Neuron (in vitro differentiated cells): ENCODE data around the gene SLC29A1.
"Not testable (repeated sequence)": the region's sequence is repeated elsewhere in the genome, so short reads cannot be mapped to it uniquely, and the experiment has no call there.

Source experiments
- H2AFZ ChIP-seq: one replicate; pipeline ENCODE4 v1.6.1; 2013; ENCODE audit warnings: low read depth, mild to moderate bottlenecking, inconsistent platforms, low read length, moderate library complexity
- H3K27me3 ChIP-seq: one replicate; pipeline ENCODE4 v1.6.1; 2013; ENCODE audit warnings: low read length; ENCODE audit not compliant: insufficient read depth
- H3K36me3 ChIP-seq: one replicate; pipeline ENCODE4 v1.6.1; 2013; ENCODE audit warnings: low read length; ENCODE audit not compliant: insufficient read depth
- H3K4me1 ChIP-seq: one replicate; pipeline ENCODE4 v1.6.1; 2013; ENCODE audit warnings: low read length; ENCODE audit not compliant: insufficient read depth
- H3K4me3 ChIP-seq: 2 replicates; pipeline ENCODE4 v1.5.1; 2013; ENCODE audit warnings: mild to moderate bottlenecking, low read length, moderate library complexity
- H3K9me3 ChIP-seq: one replicate; pipeline ENCODE4 v1.6.1; 2013; ENCODE audit warnings: low read length

SLC29A1 gene

GRCh38 chr6:44223319-44224028 lies at the start of gene SLC29A1:
TSS of gene SLC29A1 (plus strand) at chr6:44223595. CDS start at chr6:44227314, 3,719 bp downstream.
- peaks cover 56% of the 10 kb centered on the region for H3K4me1 ChIP-seq

GRCh38 chr6:44176130-44176761 lies 47.1 kb upstream of the SLC29A1 start:
- no peak overlapping the region for H3K4me3 ChIP-seq
- H3K4me1 ChIP-seq = no peaks in the 10 kb centered on the region
- no peak overlapping the region for H2AFZ ChIP-seq
- no peaks in the 10 kb centered on the region for H3K36me3 ChIP-seq
- H3K27me3 ChIP-seq = peaks cover 1% of the 10 kb centered on the region
- H3K9me3 ChIP-seq = no peaks in the 10 kb centered on the region

More at GRCh38 chr6:44223319-44224028, at the start of gene SLC29A1:
- peak within 1 kb of the TSS; percentile 19 for H2AFZ ChIP-seq
- H3K9me3 ChIP-seq = no peaks in the 10 kb centered on the region
- H3K36me3 ChIP-seq = no peaks in the 10 kb centered on the region
- H3K4me3 ChIP-seq = peak within 1 kb of the TSS; percentile 45
- H3K27me3 ChIP-seq = no peaks in the 10 kb centered on the region

- Histone ChIP-seq H3K27me3 (no peaks in the 10 kb centered on the region), H3K9me3 (no peaks in the 10 kb centered on the region), H3K36me3 (no peaks in the 10 kb centered on the region), H3K4me1 (no peaks in the 10 kb centered on the region), H2AFZ (no peak overlapping the region), H3K4me3 (no peak overlapping the region)
Measured at GRCh38 chr6:44176762-44177509, 46.5 kb upstream of the SLC29A1 start.

GRCh38 chr6:44177691-44178423 lies 45.5 kb upstream of the SLC29A1 start:
- Histone ChIP-seq H2AFZ (no peak overlapping the region), H3K4me1 (no peaks in the 10 kb centered on the region), H3K4me3 (no peak overlapping the region), H3K9me3 (no peaks in the 10 kb centered on the region), H3K36me3 (no peaks in the 10 kb centered on the region), H3K27me3 (no peaks in the 10 kb centered on the region)

- no peak overlapping the region for H3K4me3 ChIP-seq
- H3K27me3 ChIP-seq = no peaks in the 10 kb centered on the region
- no peaks in the 10 kb centered on the region for H3K9me3 ChIP-seq
- H3K36me3 ChIP-seq = no peaks in the 10 kb centered on the region
- H2AFZ ChIP-seq = no peak overlapping the region
- H3K4me1 ChIP-seq = no peaks in the 10 kb centered on the region
Measured at GRCh38 chr6:44178424-44179071, 44.8 kb upstream of the SLC29A1 start.

- no peak overlapping the region for H2AFZ ChIP-seq
- H3K9me3 ChIP-seq = no peaks in the 10 kb centered on the region
- no peak overlapping the region for H3K4me3 ChIP-seq
- H3K27me3 ChIP-seq = no peaks in the 10 kb centered on the region
- H3K36me3 ChIP-seq = no peaks in the 10 kb centered on the region
- no peaks in the 10 kb centered on the region for H3K4me1 ChIP-seq
Measured at GRCh38 chr6:44179072-44179536, 44.3 kb upstream of the SLC29A1 start.

- no peaks in the 10 kb centered on the region for H3K27me3 ChIP-seq
- H2AFZ ChIP-seq = no peak overlapping the region
- no peak overlapping the region for H3K4me3 ChIP-seq
- H3K4me1 ChIP-seq = no peaks in the 10 kb centered on the region
- H3K9me3 ChIP-seq = no peaks in the 10 kb centered on the region
- H3K36me3 ChIP-seq = no peaks in the 10 kb centered on the region
Measured at GRCh38 chr6:44179648-44180047, 43.7 kb upstream of the SLC29A1 start.

- Histone ChIP-seq H3K4me1 (no peaks in the 10 kb centered on the region), H3K9me3 (no peaks in the 10 kb centered on the region), H3K4me3 (no peak overlapping the region), H3K36me3 (no peaks in the 10 kb centered on the region), H2AFZ (no peak overlapping the region), H3K27me3 (no peaks in the 10 kb centered on the region)
Measured at GRCh38 chr6:44180406-44180805, 43.0 kb upstream of the SLC29A1 start.

GRCh38 chr6:44180886-44181285 lies 42.5 kb upstream of the SLC29A1 start:
- H3K9me3 ChIP-seq = no peaks in the 10 kb centered on the region
- no peak overlapping the region for H2AFZ ChIP-seq
- no peaks in the 10 kb centered on the region for H3K36me3 ChIP-seq
- no peak overlapping the region for H3K4me3 ChIP-seq
- H3K27me3 ChIP-seq = no peaks in the 10 kb centered on the region
- H3K4me1 ChIP-seq = peaks cover 2% of the 10 kb centered on the region

- not testable (repeated sequence) for H3K9me3 ChIP-seq, H3K4me3 ChIP-seq, H3K4me1 ChIP-seq, H3K36me3 ChIP-seq, H3K27me3 ChIP-seq, H2AFZ ChIP-seq
Measured at GRCh38 chr6:44181784-44182183, 41.6 kb upstream of the SLC29A1 start.

GRCh38 chr6:44182911-44183390 lies 40.4 kb upstream of the SLC29A1 start:
- Histone ChIP-seq H3K9me3 (no peaks in the 10 kb centered on the region), H3K4me3 (no peak overlapping the region), H3K36me3 (no peaks in the 10 kb centered on the region), H3K4me1 (peaks cover 7% of the 10 kb centered on the region), H2AFZ (no peak overlapping the region), H3K27me3 (no peaks in the 10 kb centered on the region)

GRCh38 chr6:44183783-44184182 lies 39.6 kb upstream of the SLC29A1 start:
- Histone ChIP-seq H2AFZ (no peak overlapping the region), H3K4me3 (no peak overlapping the region), H3K4me1 (peaks cover 7% of the 10 kb centered on the region), H3K27me3 (no peaks in the 10 kb centered on the region), H3K36me3 (no peaks in the 10 kb centered on the region), H3K9me3 (no peaks in the 10 kb centered on the region)
